KBM-7 (cell line): ENCODE measurements around the gene ADPRM.

Experiments used
- DNase-seq: peaks from one replicate; pipeline ENCODE4 v3.0.0-alpha.2; 2015
- in situ Hi-C: fragments of 300-500 bp; cut with MboI; formaldehyde crosslinking; loops from 2 replicates; pipeline ENCODE4 v1.14.3; 2020; ENCODE audit warnings: low sequenced_read_pairs, low pct_unique_long_range_greater_than_20kb, mixed read lengths

ADPRM gene

DNA sequence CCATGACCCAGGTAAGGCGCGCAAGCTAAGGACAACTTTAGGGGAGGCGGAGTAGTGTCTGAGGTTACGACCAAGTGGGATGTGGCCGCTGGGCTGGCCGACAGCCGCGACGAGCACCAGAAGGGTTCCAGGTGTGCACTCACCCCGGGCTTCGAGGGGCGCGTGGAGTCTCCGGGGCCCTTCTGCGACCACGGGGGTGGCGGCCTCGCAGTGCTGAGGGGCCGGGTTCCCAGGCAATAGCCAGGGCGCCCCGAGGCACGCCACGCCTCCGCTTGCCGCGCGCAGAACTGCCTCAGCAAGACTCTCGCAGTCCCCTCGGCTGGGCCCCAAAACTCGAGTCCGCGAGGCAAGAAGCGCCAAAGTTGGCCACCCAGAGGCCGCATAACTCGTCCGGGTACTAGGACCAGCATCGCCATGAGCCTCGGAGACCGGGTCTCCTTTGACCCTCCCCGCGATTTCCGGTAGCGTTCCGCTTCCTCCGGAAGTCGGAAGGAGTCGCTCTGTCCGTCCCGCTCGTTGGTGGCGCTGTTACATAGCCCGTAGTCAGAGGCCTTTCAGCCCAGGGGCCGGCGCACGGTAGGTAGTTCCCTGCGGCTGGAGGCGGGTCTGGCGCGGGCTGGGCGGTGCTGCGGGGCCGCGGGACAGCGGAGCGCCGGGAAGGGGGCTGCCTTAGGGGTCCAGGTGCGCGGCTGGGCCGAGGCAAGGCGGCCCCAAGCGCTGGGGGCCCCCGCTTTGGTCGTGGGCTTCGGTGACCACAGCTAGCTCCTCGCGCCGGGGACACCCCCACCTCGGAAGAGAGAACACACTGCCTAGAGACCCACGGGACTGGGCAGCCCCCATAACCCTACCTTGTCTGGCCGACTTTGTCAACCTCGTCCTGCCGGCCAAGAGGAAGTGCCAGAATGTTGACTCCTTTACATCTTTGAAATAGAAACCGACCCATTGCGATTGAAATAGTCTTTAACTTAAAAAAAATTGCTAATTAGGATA is at the start of gene ADPRM, which contains the start of gene SCO1:
ADPRM (plus strand) TSS at position 503 of the 990 bp plus-strand sequence. CDS start 7,333 bp downstream, outside the sequence.
SCO1 (minus strand) TSS at position 442 of the 990 bp plus-strand sequence; CDS start at position 416, 26 bp downstream.
- in situ Hi-C loops, result no loop called here
- peak; percentile 92 for DNase-seq

- no peak for DNase-seq
- in situ Hi-C loops, result loop anchor here (25.0 kb wide), 1 partner anchor 189 kb away; the partner anchor contains the start of gene PIRT
These were observed 49.0 kb upstream of the ADPRM start for GRCh38 chr17:10648381-10648780.

DNA sequence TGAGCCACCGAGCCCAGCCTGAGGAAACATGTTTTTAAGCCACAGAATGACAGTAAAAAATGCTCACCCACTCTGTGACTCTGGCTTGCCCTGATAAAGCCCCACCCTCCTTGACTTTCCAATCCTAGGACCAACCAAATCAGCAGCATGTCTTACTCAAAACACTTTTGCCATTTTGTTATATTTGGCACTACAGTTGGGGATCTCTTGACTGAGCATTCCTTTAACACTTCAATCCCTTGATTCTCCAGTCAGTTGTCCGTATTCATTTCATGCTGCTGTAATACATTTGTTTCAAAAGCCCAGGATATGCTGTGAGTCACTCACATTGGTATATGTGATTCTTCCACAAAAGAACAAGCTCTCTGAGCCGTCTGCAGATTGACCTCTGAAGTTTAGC is 48.4 kb upstream of the ADPRM start:
- in situ Hi-C loops, result loop anchor here (25.0 kb wide), 1 partner anchor 188 kb away; the partner anchor contains the start of gene PIRT
- DNase-seq, result no peak

GRCh38 chr17:10649602-10650001 is 47.8 kb upstream of the ADPRM start:
- in situ Hi-C loops, result loop anchor here (25.0 kb wide), 1 partner anchor 188 kb away; the partner anchor contains the start of gene PIRT
- no peak for DNase-seq

GRCh38 chr17:10651927-10652326 is 45.5 kb upstream of the ADPRM start:
- DNase-seq, result no peak
- in situ Hi-C loops, result no loop called here

DNA sequence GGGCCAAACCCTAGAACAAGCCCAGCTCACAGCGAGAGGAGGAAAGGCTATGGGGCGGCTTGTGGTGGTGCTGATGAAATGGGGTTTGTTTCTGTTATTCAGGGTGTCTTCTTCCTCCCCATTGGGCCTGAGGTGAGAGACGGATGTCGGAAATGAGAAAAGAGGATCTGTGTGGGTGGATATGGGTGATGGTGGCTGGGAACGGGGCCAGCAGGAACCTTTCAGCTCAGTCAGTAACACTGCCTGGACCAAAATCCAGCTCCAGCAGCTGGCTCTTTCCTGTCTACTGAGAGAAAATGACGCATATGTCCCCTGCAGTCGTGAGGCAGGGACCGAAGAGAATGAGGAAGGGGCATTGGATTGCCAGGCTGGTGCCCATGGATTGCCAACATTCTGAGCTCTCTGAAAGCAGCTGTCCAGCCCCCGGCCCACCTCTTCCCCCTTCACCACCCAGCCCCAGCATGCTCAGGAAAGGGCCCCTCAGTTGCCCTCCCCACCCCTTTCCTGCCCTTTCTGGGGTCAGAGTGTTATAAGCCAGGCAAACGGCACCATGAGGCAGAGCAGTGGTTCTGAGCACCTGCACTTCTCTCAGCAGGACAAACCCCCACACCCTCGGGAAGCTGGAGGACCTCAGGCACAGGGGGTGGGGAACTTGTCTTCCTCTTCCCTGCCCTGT is 44.3 kb upstream of the ADPRM start:
- peak; percentile 58 for DNase-seq
- in situ Hi-C loops, result no loop called here

GRCh38 chr17:10653987-10654386 is 43.4 kb upstream of the ADPRM start:
- no peak for DNase-seq
- in situ Hi-C loops, result no loop called here

GRCh38 chr17:10657148-10657547 is 40.2 kb upstream of the ADPRM start, which contains the start of gene MYH3:
TSS of gene MYH3 (minus strand) at chr17:10657309. CDS start at chr17:10655064, 2,245 bp downstream.
- DNase-seq, result no peak
- in situ Hi-C loops, result no loop called here

GRCh38 chr17:10657879-10658278 is 39.5 kb upstream of the ADPRM start:
- DNase-seq, result no peak
- in situ Hi-C loops, result no loop called here

DNA sequence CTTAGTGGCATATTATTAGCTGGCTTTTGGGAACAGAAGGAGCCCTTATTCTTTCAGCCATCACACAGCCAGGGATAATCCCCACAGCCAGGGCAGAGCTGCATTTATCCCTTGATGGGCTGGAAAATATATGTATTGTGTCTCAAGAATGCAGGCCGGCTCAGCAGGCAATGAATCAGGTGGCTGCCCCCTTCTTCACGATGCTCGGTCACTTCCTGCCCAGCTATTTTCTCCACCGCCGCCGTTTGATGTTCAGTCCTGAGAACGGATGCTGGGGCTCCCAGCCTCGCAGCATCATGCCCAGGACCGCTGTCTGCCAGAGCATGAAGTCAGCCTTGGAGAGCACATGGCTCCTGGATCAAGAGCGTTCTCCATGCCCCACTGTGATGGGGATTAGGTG is 36.0 kb upstream of the ADPRM start:
- in situ Hi-C loops, result no loop called here

DNA sequence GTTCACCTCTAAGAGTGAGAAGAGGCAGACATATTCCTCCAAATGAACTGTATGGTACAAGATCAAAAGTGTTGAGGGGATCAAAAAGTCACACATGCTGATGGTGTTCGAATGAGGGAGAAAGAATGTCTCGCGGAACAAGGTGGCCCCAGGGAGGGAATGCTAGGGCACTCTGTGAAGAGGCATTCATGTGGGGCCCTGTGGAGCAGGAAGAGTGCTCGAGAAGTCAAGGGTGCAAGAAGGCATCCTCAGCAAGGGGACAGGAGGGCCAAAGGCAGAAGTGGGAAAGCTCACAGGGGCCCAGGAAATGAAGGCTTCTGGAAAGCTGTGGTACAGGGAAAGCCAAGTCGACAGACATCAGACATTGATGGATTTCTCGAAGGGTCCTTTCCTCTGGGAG is 34.2 kb upstream of the ADPRM start:
- in situ Hi-C loops, result no loop called here
- DNase-seq, result no peak

More for the DNA sequence above, 36.0 kb upstream of the ADPRM start:
- no peak for DNase-seq

GRCh38 chr17:10664571-10664970 is 32.8 kb upstream of the ADPRM start:
- in situ Hi-C loops, result no loop called here
- no peak for DNase-seq

- DNase-seq, result no peak
- in situ Hi-C loops, result no loop called here
These were observed 30.5 kb upstream of the ADPRM start for GRCh38 chr17:10666906-10667305.

DNA sequence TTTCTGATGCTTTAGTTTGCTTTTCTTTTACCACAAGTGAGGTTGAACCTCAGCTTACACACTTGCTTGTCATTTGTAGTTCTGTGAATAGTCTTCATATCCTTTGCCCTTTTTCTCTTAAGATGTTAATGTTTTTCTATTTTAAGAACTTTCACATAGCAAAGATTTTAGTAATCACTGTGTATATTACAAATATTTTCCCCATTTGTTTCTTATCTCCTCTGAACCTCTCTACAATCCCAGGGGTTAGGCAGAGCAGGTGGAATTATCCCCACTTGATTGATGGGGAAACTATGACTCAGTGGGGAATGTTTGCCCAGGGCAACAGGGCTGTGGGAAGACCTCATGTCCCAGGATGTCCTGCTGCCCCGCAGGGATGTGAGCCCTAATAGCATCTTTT is 28.6 kb upstream of the ADPRM start:
- in situ Hi-C loops, result no loop called here
- DNase-seq, result no peak

DNA sequence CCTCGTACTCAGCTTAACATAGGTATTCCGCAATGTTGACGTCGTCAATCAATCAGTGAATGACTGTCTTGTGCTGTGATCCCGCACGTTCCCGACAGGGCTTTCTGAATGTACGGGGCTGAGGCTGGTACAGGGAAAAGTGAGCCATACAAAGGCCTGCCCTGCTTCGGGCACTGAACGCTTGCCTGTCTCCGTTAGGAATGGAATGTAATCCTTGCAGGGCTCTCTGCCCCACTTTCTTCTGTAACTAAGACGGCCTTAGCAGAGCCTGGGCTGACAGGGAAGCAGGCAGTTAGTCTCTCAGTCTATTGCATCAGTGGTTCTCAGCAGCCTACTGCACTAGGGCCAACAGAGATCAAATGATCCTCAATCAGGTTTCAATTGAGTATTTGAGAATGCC is 24.1 kb upstream of the ADPRM start:
- no peak for DNase-seq
- in situ Hi-C loops, result no loop called here

DNA sequence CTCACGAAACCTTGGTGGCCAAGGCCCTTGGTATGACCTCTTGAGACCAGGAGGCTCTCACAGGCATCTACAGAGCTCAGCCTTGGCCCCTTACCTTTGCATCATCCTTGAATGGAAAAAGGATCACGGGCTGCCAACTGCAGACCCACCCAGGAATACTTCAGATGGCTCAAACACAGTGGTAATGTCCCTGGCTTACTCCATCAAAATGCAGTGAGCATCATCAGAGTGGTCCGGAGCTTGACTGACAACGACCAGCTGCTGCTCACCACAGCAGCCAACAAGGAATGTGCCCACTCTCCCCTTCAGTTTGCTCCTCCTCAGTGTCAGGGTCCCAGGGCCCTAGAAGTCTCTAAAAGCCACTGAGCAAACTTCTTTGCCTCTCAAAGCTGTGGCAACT is 22.7 kb upstream of the ADPRM start:
- in situ Hi-C loops, result no loop called here
- DNase-seq, result no peak

GRCh38 chr17:10681866-10682446 is 15.4 kb upstream of the ADPRM start:
- DNase-seq, result no peak
- in situ Hi-C loops, result no loop called here

- peak; percentile 61 for DNase-seq
- in situ Hi-C loops, result no loop called here
These were observed 13.5 kb upstream of the ADPRM start for GRCh38 chr17:10683853-10684252.

DNA sequence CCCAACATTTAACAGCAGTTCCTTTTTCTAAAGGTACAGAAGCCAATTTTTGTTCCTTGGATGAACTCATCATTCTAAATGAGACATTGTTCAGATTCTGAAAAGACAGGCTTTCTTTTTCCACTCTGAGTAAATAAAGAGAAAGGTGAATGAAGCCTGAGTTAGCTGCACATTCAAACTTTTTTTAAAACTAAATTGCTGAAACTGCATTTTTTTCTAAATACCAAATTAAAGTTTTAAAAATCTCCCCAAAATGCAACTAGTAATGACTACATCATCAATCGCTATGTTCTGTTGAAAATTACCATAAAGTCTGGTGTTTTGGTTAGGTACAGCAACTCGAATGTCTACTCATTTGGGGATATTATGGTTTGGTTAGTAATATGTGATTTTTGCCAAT is 9.9 kb upstream of the ADPRM start:
- in situ Hi-C loops, result no loop called here
- DNase-seq, result no peak
